GM23248 (cell line): Measurements from ENCODE around the gene DUSP10.

ENCODE experiments used
- EZH2 ChIP-seq: fragments of 200-600 bp; sonication (generic); IDR thresholded peaks from 2 replicates; pipeline ENCODE4 v1.6.1; 2018; ENCODE audit warnings: antibody characterized with exemption, mild to moderate bottlenecking; ENCODE audit not compliant: insufficient read depth, poor library complexity, severe bottlenecking
- EZH2phosphoT487 ChIP-seq: fragments of 200-600 bp; sonication (generic); IDR thresholded peaks from 2 replicates; pipeline ENCODE4 v1.6.1; 2018; ENCODE audit warnings: antibody characterized with exemption, moderate library complexity, mild to moderate bottlenecking, low read depth; ENCODE audit not compliant: insufficient read depth

DNA sequence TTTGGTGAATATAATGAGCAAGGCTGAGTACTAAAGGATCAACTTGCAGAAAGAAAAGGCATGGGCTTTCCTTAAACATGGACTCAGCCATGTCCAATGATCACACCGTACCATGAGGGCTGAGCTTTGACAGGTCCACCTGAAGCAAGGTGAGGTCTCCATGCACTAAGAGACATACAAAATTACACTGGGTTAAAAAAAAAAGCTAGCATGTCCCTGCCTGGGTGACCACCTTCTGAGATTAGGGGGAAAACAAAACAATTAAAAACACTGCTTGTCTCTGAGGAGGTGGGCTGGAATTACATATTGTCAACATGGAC lies 22.7 kb downstream of the DUSP10 start:
- TF ChIP-seq EZH2phosphoT487: no peak
- no peak for TF ChIP-seq EZH2
